HEK293 (cell line): ENCODE data around the gene ANKRD28.

Experiments used
- CTCF ChIA-PET: fragments of 350-600 bp; formaldehyde crosslinking; extraction: SDS; loops from one replicate; lab custom pipeline; 2021; ENCODE audit warnings: antibody characterized with exemption; lab: Yijun Ruan, JAX
- POLR2A ChIA-PET: fragments of 300-600 bp; formaldehyde crosslinking; extraction: SDS; loops from one replicate; lab custom pipeline; 2020; ENCODE audit warnings: antibody characterized with exemption, inconsistent platforms; lab: Yijun Ruan, JAX
- H3K27ac ChIP-seq: fragments of 200-500 bp; sonication (Bioruptor generic); 2 replicates; pipeline ENCODE4 v1.5.1; 2014; ENCODE audit warnings: low read depth, low read length, control low read depth, inconsistent platforms; ENCODE audit errors: extremely low read depth
- H3K36me3 ChIP-seq, 2 experiments: fragments of 200-500 bp in 1 of 2; sonication (Bioruptor generic) in 1 of 2; 1 replicate in 1 of 2; 2 replicates in 1 of 2; pipeline ENCODE4 v1.5.1; 2014 to 2017; ENCODE audit warnings: inconsistent platforms in 2 of 2, low read length in 2 of 2; ENCODE audit not compliant: control insufficient read depth in 2 of 2, insufficient read depth in 1 of 2
- H3K4me1 ChIP-seq: fragments of 200-500 bp; sonication (Bioruptor generic); 2 replicates; pipeline ENCODE4 v1.5.1; 2014; ENCODE audit warnings: mild to moderate bottlenecking, low read length, inconsistent platforms; ENCODE audit not compliant: control insufficient read depth, insufficient read depth
- H3K4me3 ChIP-seq: 2 replicates; pipeline ENCODE4 v1.5.1; 2011; ENCODE audit warnings: low read depth, mild to moderate bottlenecking, control low read depth, low read length, moderate library complexity
- H3K9me3 ChIP-seq: fragments of 200-500 bp; sonication (Bioruptor generic); 2 replicates; pipeline ENCODE4 v1.5.1; 2014; ENCODE audit warnings: low read depth, low read length, inconsistent platforms; ENCODE audit not compliant: control insufficient read depth, insufficient read depth
- ATF2 ChIP-seq: fragments of 450-650 bp; formaldehyde crosslinking; IDR thresholded peaks from 2 replicates; pipeline ENCODE4 v1.5.1; 2016; ENCODE audit warnings: missing biosample characterization, missing genetic modification characterization, low read depth
- HOXD13 ChIP-seq: sonication (generic); formaldehyde crosslinking; IDR thresholded peaks from 2 replicates; pipeline ENCODE4 v1.8.0; 2022; ENCODE audit warnings: missing genetic modification reagents, borderline replicate concordance
- KLF10 ChIP-seq: fragments of 450-650 bp; IDR thresholded peaks from 2 replicates; pipeline ENCODE4 v1.5.1; 2018; ENCODE audit warnings: missing biosample characterization, mild to moderate bottlenecking, missing genetic modification characterization
- KLF16 ChIP-seq: fragments of 450-650 bp; formaldehyde crosslinking; IDR thresholded peaks from 2 replicates; pipeline ENCODE4 v1.5.1; 2017; ENCODE audit warnings: missing biosample characterization, missing genetic modification characterization
- KLF7 ChIP-seq: fragments of 450-650 bp; formaldehyde crosslinking; IDR thresholded peaks from 2 replicates; pipeline ENCODE4 v1.5.1; 2016; ENCODE audit warnings: missing biosample characterization, missing genetic modification characterization, borderline replicate concordance
- PRDM10 ChIP-seq: fragments of 450-650 bp; formaldehyde crosslinking; IDR thresholded peaks from 2 replicates; pipeline ENCODE4 v1.5.1; 2016; ENCODE audit warnings: missing biosample characterization, missing genetic modification characterization
- SP7 ChIP-seq: fragments of 450-650 bp; formaldehyde crosslinking; IDR thresholded peaks from 2 replicates; pipeline ENCODE4 v1.5.1; 2016; ENCODE audit warnings: missing biosample characterization, missing genetic modification characterization
- TRIM28 ChIP-seq: IDR thresholded peaks from 2 replicates; pipeline ENCODE4 v1.6.1; 2011; ENCODE audit warnings: low read length, control low read depth, borderline replicate concordance
- ZFP69B ChIP-seq: fragments of 450-650 bp; formaldehyde crosslinking; IDR thresholded peaks from 2 replicates; pipeline ENCODE4 v1.5.1; 2016; ENCODE audit warnings: missing biosample characterization, missing genetic modification characterization
- ZNF112 ChIP-seq: fragments of 450-650 bp; formaldehyde crosslinking; IDR thresholded peaks from 2 replicates; pipeline ENCODE4 v1.5.0; 2017; ENCODE audit warnings: missing biosample characterization, missing genetic modification characterization
- ZNF416 ChIP-seq: fragments of 450-650 bp; formaldehyde crosslinking; IDR thresholded peaks from 2 replicates; pipeline ENCODE4 v1.5.1; 2016; ENCODE audit warnings: missing biosample characterization, missing genetic modification characterization
- ZNF423 ChIP-seq: fragments of 450-650 bp; formaldehyde crosslinking; IDR thresholded peaks from 2 replicates; pipeline ENCODE4 v1.5.1; 2016; ENCODE audit warnings: missing biosample characterization, missing genetic modification characterization
- ZNF510 ChIP-seq: fragments of 450-650 bp; formaldehyde crosslinking; IDR thresholded peaks from 2 replicates; pipeline ENCODE4 v1.5.1; 2018; ENCODE audit warnings: mild to moderate bottlenecking, missing genetic modification characterization, missing biosample characterization; ENCODE audit not compliant: insufficient replicate concordance
- ZNF513 ChIP-seq: fragments of 450-650 bp; IDR thresholded peaks from 2 replicates; pipeline ENCODE4 v1.5.1; 2018; ENCODE audit warnings: missing biosample characterization, missing genetic modification characterization
- ZNF658 ChIP-seq: fragments of 450-650 bp; formaldehyde crosslinking; IDR thresholded peaks from 2 replicates; pipeline ENCODE4; 2016; ENCODE audit warnings: missing biosample characterization, missing genetic modification characterization
- ZNF791 ChIP-seq: fragments of 450-650 bp; formaldehyde crosslinking; IDR thresholded peaks from 2 replicates; pipeline ENCODE4 v1.5.1; 2016; ENCODE audit warnings: missing biosample characterization, missing genetic modification characterization
- ZSCAN30 ChIP-seq: fragments of 450-650 bp; IDR thresholded peaks from 2 replicates; pipeline ENCODE4 v1.5.1; 2018; ENCODE audit warnings: missing biosample characterization, mild to moderate bottlenecking, missing genetic modification characterization, moderate library complexity
- TF ChIP-seq, protein P1 (sequence below): sonication (generic); formaldehyde crosslinking; IDR thresholded peaks from 2 replicates; pipeline ENCODE4 v1.8.1; 2022; ENCODE audit warnings: mild to moderate bottlenecking, moderate library complexity, missing genetic modification reagents
- TF ChIP-seq, protein P2 (sequence below): fragments of 450-650 bp; formaldehyde crosslinking; IDR thresholded peaks from 2 replicates; pipeline ENCODE4 v1.5.1; 2016; ENCODE audit warnings: missing biosample characterization, missing genetic modification characterization
- TF ChIP-seq, protein P3 (sequence below): fragments of 450-650 bp; formaldehyde crosslinking; IDR thresholded peaks from 2 replicates; pipeline ENCODE4 v1.5.1; 2016; ENCODE audit warnings: missing biosample characterization, missing genetic modification characterization, borderline replicate concordance
- TF ChIP-seq, protein P4 (sequence below): fragments of 450-650 bp; formaldehyde crosslinking; IDR thresholded peaks from 2 replicates; pipeline ENCODE4 v1.5.1; 2016; ENCODE audit warnings: missing biosample characterization, missing genetic modification characterization

Gene ANKRD28

DNA sequence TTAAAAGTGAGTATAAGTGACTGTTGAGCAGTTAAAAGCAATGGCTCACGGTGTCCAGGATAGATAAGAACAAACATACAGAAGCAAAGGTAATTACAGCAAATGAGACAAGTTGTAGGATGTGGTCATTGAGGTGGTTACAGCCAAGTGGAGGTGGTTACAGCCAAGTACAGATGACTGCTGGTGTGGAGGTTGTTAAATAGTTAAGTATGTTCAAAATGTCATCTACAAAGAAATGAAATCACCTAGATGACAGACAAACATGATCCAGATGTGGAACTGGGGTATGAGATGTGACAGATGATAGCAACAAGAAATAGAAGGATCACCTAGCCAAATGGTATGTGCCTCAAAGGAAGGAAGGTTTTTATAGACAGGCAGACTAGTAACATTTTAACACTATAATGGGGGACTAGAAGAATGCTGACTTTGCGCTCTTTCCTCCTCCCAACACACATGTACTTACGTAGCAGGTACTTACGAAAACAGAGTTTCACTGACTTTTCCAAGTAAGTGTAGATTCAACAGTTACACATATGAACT is 6.8 kb upstream of the ANKRD28 start (continued):
- TF ChIP-seq, protein P1, sequence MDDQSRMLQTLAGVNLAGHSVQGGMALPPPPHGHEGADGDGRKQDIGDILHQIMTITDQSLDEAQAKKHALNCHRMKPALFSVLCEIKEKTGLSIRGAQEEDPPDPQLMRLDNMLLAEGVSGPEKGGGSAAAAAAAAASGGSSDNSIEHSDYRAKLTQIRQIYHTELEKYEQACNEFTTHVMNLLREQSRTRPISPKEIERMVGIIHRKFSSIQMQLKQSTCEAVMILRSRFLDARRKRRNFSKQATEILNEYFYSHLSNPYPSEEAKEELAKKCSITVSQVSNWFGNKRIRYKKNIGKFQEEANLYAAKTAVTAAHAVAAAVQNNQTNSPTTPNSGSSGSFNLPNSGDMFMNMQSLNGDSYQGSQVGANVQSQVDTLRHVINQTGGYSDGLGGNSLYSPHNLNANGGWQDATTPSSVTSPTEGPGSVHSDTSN (CRISPR knock-in tag): no peak
- TF ChIP-seq ZNF510 (tag by site-specific recombination) (no peak), ZNF416 (tag by site-specific recombination) (no peak), PRDM10 (tag by site-specific recombination) (peak; percentile 96)

- Histone ChIP-seq H3K27ac (no peak overlapping the region), H3K9me3 (no peaks in the 10 kb centered on the region), H3K4me3 (no peak overlapping the region), H3K36me3 (no peaks in the 10 kb centered on the region), H3K4me1 (peaks cover 6% of the 10 kb centered on the region)
- POLR2A ChIA-PET: no interaction called here
- CTCF ChIA-PET: no interaction called here
- TF ChIP-seq, protein P2, sequence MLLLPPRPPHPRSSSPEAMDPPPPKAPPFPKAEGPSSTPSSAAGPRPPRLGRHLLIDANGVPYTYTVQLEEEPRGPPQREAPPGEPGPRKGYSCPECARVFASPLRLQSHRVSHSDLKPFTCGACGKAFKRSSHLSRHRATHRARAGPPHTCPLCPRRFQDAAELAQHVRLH (tag by site-specific recombination): no peak
- TF ChIP-seq HOXD13 (CRISPR knock-in tag) (no peak), TRIM28 (no peak), ATF2 (tag by site-specific recombination) (0 out of 2 replicates have a peak, but pooled peaks have one; percentile 20), SP7 (tag by site-specific recombination) (0 out of 2 replicates have a peak, but pooled peaks have one; percentile 10)
Measured at GRCh38 chr3:15803921-15804320, 6.1 kb upstream of the ANKRD28 start.

DNA sequence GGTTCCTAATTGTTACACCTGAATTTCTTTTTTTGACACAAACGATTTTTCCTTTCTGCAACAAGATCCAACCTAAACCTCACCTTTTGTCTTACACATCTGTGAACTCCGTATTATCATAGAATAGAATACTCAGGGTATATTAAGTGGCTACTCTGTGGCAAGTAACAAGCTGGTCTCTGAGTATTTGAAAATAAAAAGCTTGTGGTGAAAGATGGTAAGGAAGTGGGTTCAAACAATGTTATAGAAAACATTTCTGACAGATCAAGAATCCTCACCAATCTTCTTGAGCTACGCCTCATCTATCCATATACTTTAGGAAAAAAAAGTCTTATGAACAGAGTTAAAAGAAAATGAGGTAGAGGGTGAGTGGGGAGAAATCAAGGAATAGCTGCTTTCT is 3.5 kb upstream of the ANKRD28 start:
- POLR2A ChIA-PET: no interaction called here
- CTCF ChIA-PET: interaction anchor here (1.0 to 3.6 kb wide), 4 partner anchors 10 to 377 kb away, joined by 3 to 16 read pairs (median 4); no protein-coding TSS in a partner anchor
- no peak overlapping the region for H3K27ac ChIP-seq
- TF ChIP-seq ZNF791 (tag by site-specific recombination) (no peak), KLF16 (tag by site-specific recombination) (no peak), ZNF112 (no peak), KLF10 (no peak), ZNF658 (no peak), ZNF423 (tag by site-specific recombination) (no peak), ZNF513 (tag by site-specific recombination) (no peak), KLF7 (tag by site-specific recombination) (no peak), ZFP69B (no peak), ZSCAN30 (tag by site-specific recombination) (no peak)
- TF ChIP-seq, protein P3, sequence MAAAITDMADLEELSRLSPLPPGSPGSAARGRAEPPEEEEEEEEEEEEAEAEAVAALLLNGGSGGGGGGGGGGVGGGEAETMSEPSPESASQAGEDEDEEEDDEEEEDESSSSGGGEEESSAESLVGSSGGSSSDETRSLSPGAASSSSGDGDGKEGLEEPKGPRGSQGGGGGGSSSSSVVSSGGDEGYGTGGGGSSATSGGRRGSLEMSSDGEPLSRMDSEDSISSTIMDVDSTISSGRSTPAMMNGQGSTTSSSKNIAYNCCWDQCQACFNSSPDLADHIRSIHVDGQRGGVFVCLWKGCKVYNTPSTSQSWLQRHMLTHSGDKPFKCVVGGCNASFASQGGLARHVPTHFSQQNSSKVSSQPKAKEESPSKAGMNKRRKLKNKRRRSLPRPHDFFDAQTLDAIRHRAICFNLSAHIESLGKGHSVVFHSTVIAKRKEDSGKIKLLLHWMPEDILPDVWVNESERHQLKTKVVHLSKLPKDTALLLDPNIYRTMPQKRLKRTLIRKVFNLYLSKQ (tag by site-specific recombination): no peak
- TF ChIP-seq, protein P4, sequence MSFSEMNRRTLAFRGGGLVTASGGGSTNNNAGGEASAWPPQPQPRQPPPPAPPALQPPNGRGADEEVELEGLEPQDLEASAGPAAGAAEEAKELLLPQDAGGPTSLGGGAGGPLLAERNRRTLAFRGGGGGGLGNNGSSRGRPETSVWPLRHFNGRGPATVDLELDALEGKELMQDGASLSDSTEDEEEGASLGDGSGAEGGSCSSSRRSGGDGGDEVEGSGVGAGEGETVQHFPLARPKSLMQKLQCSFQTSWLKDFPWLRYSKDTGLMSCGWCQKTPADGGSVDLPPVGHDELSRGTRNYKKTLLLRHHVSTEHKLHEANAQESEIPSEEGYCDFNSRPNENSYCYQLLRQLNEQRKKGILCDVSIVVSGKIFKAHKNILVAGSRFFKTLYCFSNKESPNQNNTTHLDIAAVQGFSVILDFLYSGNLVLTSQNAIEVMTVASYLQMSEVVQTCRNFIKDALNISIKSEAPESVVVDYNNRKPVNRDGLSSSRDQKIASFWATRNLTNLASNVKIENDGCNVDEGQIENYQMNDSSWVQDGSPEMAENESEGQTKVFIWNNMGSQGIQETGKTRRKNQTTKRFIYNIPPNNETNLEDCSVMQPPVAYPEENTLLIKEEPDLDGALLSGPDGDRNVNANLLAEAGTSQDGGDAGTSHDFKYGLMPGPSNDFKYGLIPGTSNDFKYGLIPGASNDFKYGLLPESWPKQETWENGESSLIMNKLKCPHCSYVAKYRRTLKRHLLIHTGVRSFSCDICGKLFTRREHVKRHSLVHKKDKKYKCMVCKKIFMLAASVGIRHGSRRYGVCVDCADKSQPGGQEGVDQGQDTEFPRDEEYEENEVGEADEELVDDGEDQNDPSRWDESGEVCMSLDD (tag by site-specific recombination): no peak

More for the DNA sequence above, 3.5 kb upstream of the ANKRD28 start:
- Histone ChIP-seq H3K9me3 (no peaks in the 10 kb centered on the region), H3K36me3 (no peaks in the 10 kb centered on the region), H3K4me3 (no peak overlapping the region), H3K4me1 (peaks cover 21% of the 10 kb centered on the region)
